Measurements from ENCODE around the gene ENTPD6.
"Not testable (repeated sequence)": the region's sequence is repeated elsewhere in the genome, so short reads cannot be mapped to it uniquely, and the experiment has no call there.

ENTPD6 gene

GRCh38 chr20:25195014-25195961, at the start of gene ENTPD6:
ENTPD6 (plus strand) TSS chr20:25195712; CDS start chr20:25206537, 10,825 bp downstream.
- DNase-seq (ENCODE audit: low read depth) = peak; percentile 86

GRCh38 chr20:25146976-25147375, 48.5 kb upstream of the ENTPD6 start:
- no peak for DNase-seq (ENCODE audit: low read depth)

GRCh38 chr20:25147716-25148115, 47.8 kb upstream of the ENTPD6 start:
- DNase-seq (ENCODE audit: low read depth) = no peak

GRCh38 chr20:25148181-25148981, 47.1 kb upstream of the ENTPD6 start:
- DNase-seq (ENCODE audit: low read depth) = peak; percentile 13

- no peak for DNase-seq (ENCODE audit: low read depth)
These were observed 46.3 kb upstream of the ENTPD6 start for GRCh38 chr20:25148982-25149846.

GRCh38 chr20:25150016-25150415, 45.5 kb upstream of the ENTPD6 start:
- no peak for DNase-seq (ENCODE audit: low read depth)

- DNase-seq (ENCODE audit: low read depth) = no peak
These were observed 37.5 kb upstream of the ENTPD6 start for GRCh38 chr20:25158043-25158442.

- DNase-seq (ENCODE audit: low read depth) = no peak
These were observed 35.0 kb upstream of the ENTPD6 start for GRCh38 chr20:25160467-25160866.

GRCh38 chr20:25160897-25161296, 34.6 kb upstream of the ENTPD6 start:
- no peak for DNase-seq (ENCODE audit: low read depth)

GRCh38 chr20:25165128-25165527, 30.4 kb upstream of the ENTPD6 start:
- no peak for DNase-seq (ENCODE audit: low read depth)

GRCh38 chr20:25166105-25166782, 29.3 kb upstream of the ENTPD6 start:
- DNase-seq (ENCODE audit: low read depth) = not testable (repeated sequence)

GRCh38 chr20:25173321-25173720, 22.2 kb upstream of the ENTPD6 start:
- no peak for DNase-seq (ENCODE audit: low read depth)

- DNase-seq (ENCODE audit: low read depth) = no peak
These were observed 21.6 kb upstream of the ENTPD6 start for GRCh38 chr20:25173886-25174308.

- DNase-seq (ENCODE audit: low read depth) = no peak
These were observed 19.3 kb upstream of the ENTPD6 start for GRCh38 chr20:25176184-25176583.

GRCh38 chr20:25177890-25178321, 17.6 kb upstream of the ENTPD6 start:
- no peak for DNase-seq (ENCODE audit: low read depth)

GRCh38 chr20:25178563-25179438, 16.7 kb upstream of the ENTPD6 start:
- DNase-seq (ENCODE audit: low read depth) = no peak

- DNase-seq (ENCODE audit: low read depth) = no peak
These were observed 15.9 kb upstream of the ENTPD6 start for GRCh38 chr20:25179439-25180089.

- not testable (repeated sequence) for DNase-seq (ENCODE audit: low read depth)
These were observed 11.1 kb upstream of the ENTPD6 start for GRCh38 chr20:25184391-25184790.

GRCh38 chr20:25187220-25187619, 8.3 kb upstream of the ENTPD6 start:
- DNase-seq (ENCODE audit: low read depth) = no peak

GRCh38 chr20:25187635-25188034, 7.9 kb upstream of the ENTPD6 start:
- DNase-seq (ENCODE audit: low read depth) = no peak
